Measurements from ENCODE around the gene FADS2. TPM values are rescaled to one million over a fixed set of nuclear protein-coding genes. Genes with fewer than 3 reads are reported as not detected.

The FADS2 gene
- total and polyA plus RNA-seq, 3 donors from 2014 or later: 73.5 to 123 (median 80.8) TPM

DNA sequence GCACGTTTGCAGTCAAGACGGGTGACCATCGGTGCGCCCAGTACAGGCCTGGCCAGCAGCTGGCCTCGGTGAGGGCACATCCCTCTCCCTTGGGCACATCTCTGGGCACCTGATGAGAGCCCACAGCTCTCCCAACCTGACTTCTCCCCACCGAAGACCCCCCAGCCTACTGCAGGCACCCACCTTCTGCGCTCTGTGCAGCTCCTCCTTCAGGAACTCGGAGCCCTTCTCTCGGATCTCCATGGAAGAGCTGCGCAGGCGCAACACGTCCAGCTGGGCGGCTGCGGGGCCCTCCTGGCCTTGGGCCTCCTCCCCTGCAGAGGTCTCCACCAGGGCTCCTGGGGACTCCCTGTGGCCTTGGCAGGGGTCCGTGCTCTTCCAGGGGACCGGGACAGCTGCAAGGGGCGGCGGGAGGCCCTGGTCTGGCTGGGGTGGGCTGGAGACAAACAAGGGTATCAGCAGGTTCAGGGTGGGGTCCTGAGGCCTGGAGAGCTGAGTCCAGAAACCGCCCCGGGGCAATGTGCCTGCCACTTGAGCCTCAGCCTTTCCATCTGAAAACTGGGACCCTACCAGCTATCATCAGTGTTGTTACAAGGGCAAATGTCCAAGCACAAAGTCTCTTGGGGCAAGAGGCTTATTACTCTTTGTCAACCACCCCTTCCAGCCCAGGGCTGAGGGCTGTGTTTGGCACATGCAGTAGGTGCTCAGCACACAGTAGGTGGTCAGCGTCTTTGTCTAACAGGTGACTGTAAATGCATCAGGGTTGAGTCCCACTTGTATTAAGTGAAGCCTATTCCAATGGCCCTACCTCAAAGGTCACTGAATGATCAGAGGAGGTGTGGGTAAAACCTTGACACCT is 80.0 kb downstream of the FADS2 start:
- WGBS, 2 donors: 66 to 83% methylated on average over 7 to 20 of the region's 21 CpGs
- Histone ChIP-seq H3K4me1 (peaks cover 53% of the 10 kb centered on the region), H3K9me3 (no peaks in the 10 kb centered on the region), H3K4me3 (no peak overlapping the region), H3K27ac (peak overlapping the region; percentile 63 to 66), H3K36me3 (ENCODE audit: low read depth, missing control alignments) (no peaks in the 10 kb centered on the region), H3K27me3 (no peaks in the 10 kb centered on the region)
- no peak for DNase-seq
- TF ChIP-seq, protein P1, sequence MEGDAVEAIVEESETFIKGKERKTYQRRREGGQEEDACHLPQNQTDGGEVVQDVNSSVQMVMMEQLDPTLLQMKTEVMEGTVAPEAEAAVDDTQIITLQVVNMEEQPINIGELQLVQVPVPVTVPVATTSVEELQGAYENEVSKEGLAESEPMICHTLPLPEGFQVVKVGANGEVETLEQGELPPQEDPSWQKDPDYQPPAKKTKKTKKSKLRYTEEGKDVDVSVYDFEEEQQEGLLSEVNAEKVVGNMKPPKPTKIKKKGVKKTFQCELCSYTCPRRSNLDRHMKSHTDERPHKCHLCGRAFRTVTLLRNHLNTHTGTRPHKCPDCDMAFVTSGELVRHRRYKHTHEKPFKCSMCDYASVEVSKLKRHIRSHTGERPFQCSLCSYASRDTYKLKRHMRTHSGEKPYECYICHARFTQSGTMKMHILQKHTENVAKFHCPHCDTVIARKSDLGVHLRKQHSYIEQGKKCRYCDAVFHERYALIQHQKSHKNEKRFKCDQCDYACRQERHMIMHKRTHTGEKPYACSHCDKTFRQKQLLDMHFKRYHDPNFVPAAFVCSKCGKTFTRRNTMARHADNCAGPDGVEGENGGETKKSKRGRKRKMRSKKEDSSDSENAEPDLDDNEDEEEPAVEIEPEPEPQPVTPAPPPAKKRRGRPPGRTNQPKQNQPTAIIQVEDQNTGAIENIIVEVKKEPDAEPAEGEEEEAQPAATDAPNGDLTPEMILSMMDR (IDR thresholded peaks at IDR 0.05): no peak
- TF ChIP-seq POLR2A (IDR thresholded peaks at IDR 0.05): no peak
- intact Hi-C loops (cut with DNase I; ENCODE audit: low total_unique reads): no loop called here

DNA sequence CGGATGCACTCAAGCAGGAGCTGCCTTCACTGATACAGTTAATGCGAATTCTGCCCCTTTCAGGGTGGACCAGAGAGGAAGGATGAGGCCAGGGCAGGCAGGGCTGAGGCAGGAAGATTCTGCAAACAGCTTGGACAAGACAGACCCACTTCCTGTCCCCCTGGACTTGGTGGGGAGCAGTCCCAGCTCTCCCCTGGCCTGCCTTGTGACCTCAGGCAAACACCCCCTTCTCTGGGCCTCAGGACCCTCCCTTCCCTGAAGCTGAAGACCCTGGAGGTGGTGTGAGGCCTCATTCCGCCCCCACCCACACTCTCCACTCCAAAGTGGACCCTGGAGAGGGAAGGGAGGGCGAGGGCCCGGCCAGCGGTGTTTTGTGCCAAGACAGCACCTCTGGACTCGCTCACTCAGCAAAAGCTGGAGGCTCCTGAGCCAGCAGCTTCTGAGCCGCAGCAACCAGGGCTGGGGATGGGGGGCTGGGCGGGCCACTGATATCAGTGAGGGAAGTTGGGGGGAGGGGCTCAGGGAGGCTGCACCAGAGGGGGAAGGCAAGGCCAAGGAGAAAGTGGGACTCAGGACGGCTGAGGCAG is 80.7 kb downstream of the FADS2 start:
- DNase-seq: peak; percentile 75
- H3K9me3 ChIP-seq: no peaks in the 10 kb centered on the region
- no peak overlapping the region for H3K4me3 ChIP-seq
- no peaks in the 10 kb centered on the region for H3K27me3 ChIP-seq
- H3K4me1 ChIP-seq: peaks cover 57% of the 10 kb centered on the region
- peak overlapping the region; percentile 63 to 66 for H3K27ac ChIP-seq
- no peaks in the 10 kb centered on the region for H3K36me3 ChIP-seq (ENCODE audit: low read depth, missing control alignments)
- intact Hi-C loops (cut with DNase I; ENCODE audit: low total_unique reads): no loop called here
- 35 to 66% methylated on average over 6 to 10 of the region's 10 CpGs for WGBS, 2 donors
- no peak for TF ChIP-seq POLR2A (IDR thresholded peaks at IDR 0.05)
- TF ChIP-seq, protein P1 (IDR thresholded peaks at IDR 0.05): no peak

DNA sequence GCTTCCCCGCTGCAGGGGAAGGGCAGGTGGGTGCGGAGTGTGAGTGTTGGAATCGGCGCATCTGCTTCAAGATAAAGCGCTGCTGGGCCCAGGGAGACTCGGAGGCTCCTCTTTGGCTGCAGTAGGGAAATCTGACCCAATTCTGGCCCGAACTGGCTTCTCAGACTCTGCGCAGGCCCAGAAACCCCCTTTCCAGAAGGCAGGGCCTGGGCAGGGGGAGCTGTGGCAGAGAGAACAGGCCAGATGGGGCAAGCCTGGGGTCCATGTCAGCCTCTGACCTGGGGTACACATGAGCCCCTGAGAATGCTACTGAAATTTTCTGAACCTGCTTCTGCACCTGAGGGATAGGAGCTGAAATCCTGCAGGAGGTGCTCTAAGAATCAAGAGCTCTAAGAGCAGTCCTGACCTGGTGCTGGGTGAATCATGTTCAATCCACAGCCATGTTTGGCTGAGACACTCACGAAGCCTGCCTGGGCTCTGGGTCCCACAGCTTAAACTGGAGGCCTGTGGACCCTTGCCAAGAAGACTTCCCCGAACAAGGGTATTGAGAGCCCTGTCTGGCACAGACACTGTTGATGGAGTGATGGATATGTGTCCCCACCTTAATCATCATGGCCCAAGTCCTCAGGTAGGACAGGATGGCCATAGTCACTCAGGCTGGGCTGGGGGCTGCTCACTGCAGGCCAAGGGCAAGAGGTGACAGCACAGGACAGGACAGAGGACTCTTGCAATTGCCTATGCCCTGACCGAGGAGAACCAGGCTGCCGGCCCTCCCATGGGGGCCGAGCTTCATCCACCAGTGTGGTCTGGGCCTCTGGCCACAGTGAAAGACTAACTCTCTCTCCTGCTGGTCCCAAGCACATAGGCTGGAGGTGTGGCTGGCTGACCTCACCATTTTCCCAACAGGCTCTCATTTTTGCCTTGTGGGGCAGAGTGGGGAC is 82.4 kb downstream of the FADS2 start:
- WGBS, 2 donors: 69 to 78% methylated on average over 4 to 13 of the region's 13 CpGs
- TF ChIP-seq, protein P1 (IDR thresholded peaks at IDR 0.05): no peak
- TF ChIP-seq POLR2A (IDR thresholded peaks at IDR 0.05): no peak
- no peaks in the 10 kb centered on the region for H3K36me3 ChIP-seq (ENCODE audit: low read depth, missing control alignments)
- H3K27me3 ChIP-seq: no peaks in the 10 kb centered on the region
- H3K4me1 ChIP-seq: peaks cover 72% of the 10 kb centered on the region
- H3K27ac ChIP-seq: peak overlapping the region; percentile 47 to 66
- DNase-seq: no peak
- intact Hi-C loops (cut with DNase I; ENCODE audit: low total_unique reads): no loop called here
- no peaks in the 10 kb centered on the region for H3K9me3 ChIP-seq
- no peak overlapping the region for H3K4me3 ChIP-seq

DNA sequence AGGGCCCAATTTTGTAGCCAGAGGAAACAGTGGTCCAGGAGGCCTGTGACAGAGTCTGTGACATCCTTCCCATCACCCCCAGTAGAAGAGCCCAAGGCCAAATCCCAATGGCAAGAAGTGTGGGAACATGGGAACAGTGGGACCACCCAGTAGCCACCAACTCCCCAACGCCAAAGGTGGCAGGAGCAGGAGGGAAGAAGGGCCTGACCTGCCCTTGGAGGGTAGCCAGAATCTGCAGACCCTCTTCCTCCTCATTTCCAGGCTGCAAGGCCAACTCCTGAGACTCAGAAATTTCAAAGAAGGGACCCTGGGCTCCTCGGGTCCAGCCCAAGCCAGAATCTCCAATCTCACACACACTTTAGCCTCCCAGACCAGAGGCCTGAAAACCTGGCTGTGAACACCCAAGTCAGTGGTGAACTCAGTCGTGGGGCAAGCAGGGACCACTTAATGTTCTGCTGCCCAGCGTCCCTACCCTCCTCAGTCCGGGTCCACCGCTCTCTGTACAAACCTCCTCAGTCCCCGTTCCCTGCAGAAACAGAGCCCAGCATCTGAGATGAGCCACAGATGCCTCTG is 83.1 kb downstream of the FADS2 start:
- Histone ChIP-seq H3K36me3 (ENCODE audit: low read depth, missing control alignments) (no peaks in the 10 kb centered on the region), H3K27me3 (no peaks in the 10 kb centered on the region), H3K27ac (peak overlapping the region in 1 of 2 donors; percentile 66), H3K4me1 (peaks cover 75% of the 10 kb centered on the region), H3K4me3 (no peak overlapping the region), H3K9me3 (no peaks in the 10 kb centered on the region)
- no peak for DNase-seq
- 44 to 58% methylated on average over 7 of the region's 7 CpGs for WGBS, 2 donors
- intact Hi-C loops (cut with DNase I; ENCODE audit: low total_unique reads): no loop called here
- TF ChIP-seq POLR2A (IDR thresholded peaks at IDR 0.05): no peak
- TF ChIP-seq, protein P1 (IDR thresholded peaks at IDR 0.05): no peak
